GM23248 (cell line): ENCODE measurements around the gene ZKSCAN1.

Experiments used
- EZH2 ChIP-seq: fragments of 200-600 bp; sonication (generic); IDR thresholded peaks from 2 replicates; pipeline ENCODE4 v1.6.1; 2018; ENCODE audit warnings: antibody characterized with exemption, mild to moderate bottlenecking; ENCODE audit not compliant: insufficient read depth, poor library complexity, severe bottlenecking
- EZH2phosphoT487 ChIP-seq: fragments of 200-600 bp; sonication (generic); IDR thresholded peaks from 2 replicates; pipeline ENCODE4 v1.6.1; 2018; ENCODE audit warnings: antibody characterized with exemption, moderate library complexity, mild to moderate bottlenecking, low read depth; ENCODE audit not compliant: insufficient read depth

DNA sequence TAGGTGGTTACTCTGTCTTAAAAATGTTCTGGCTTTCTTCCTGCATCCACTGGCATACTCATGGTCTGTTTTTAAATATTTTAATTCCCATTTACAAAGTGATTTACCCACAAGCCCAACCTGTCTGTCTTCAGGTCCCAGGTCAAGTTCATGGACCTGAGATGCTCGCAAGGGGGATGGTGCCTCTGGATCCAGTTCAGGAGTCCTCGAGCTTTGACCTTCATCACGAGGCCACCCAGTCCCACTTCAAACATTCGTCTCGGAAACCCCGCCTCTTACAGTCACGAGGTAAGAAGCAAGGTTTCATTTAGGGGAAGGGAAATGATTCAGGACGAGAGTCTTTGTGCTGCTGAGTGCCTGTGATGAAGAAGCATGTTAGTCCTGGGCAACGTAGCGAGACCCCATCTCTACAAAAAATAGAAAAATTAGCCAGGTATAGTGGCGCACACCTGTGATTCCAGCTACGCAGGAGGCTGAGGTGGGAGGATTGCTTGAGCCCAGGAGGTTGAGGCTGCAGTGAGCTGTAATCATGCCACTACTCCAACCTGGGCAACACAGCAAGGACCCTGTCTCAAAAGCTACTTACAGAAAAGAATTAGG lies 8.7 kb downstream of the ZKSCAN1 start:
- TF ChIP-seq EZH2phosphoT487 (no peak), EZH2 (no peak)
